Pancreas (tissue), 10 donors: ENCODE results near the gene GRM7. TPM values are rescaled to one million over a fixed set of nuclear protein-coding genes. Genes with fewer than 3 reads are reported as not detected.
A peak's percentile ranks its signal among the peaks of the same experiment; 100 is the strongest.

Source experiments
- ATAC-seq, 4 donors: fragments of 200-7000 bp; cut with Tn5 transposase; one replicate each; pipeline versions ENCODE4 v1.8.0 to v1.9.1; 2020; ENCODE audit warnings: mild to moderate bottlenecking in 4 of 4, moderate library complexity in 4 of 4
- DNase-seq, 6 donors: peaks; one replicate each; pipeline ENCODE4 v3.0.0-alpha.2; 2020
- FAIRE-seq: peaks from 2 replicates; lab custom pipeline; 2012; peaks lifted over from hg19 to GRCh38; lab: Jason Lieb, UNC
- H3K27ac ChIP-seq, 4 donors: fragments of 200-600 bp; sonication (generic); 1 replicate in 3 of 4; 2 replicates in 1 of 4; pipeline versions ENCODE4 v1.5.0 to v1.8.0; 2020
- H3K27me3 ChIP-seq, 4 donors: fragments of 200-600 bp; one replicate each; pipeline ENCODE4 v1.8.0; 2021
- H3K36me3 ChIP-seq, 3 donors: fragments of 200-600 bp; sonication (generic) in 1 of 3; one replicate each; pipeline versions ENCODE4 v1.5.0 to v1.8.0; 2020 to 2021
- H3K4me1 ChIP-seq, 3 donors: fragments of 200-600 bp; one replicate each; pipeline ENCODE4 v1.8.0; 2021
- H3K4me3 ChIP-seq, 4 donors: fragments of 200-600 bp; sonication (generic) in 2 of 4; one replicate each; pipeline versions ENCODE4 v1.5.0 to v1.8.0; 2020 to 2021
- H3K9me3 ChIP-seq, 4 donors: fragments of 200-600 bp; one replicate each; pipeline ENCODE4 v1.8.0; 2021
- WGBS, 2 donors: extraction: QIAGEN DNeasy Blood & Tissue Kit; methylation state at CpG; one replicate each; pipeline ENCODE4 v1.1.7; 2013; 5-methylcytosine and 5-hydroxymethylcytosine counted together
- intact Hi-C, 3 donors: fragments of 100-400 bp; cut with DNase I; formaldehyde crosslinking; loops; one replicate each; pipeline versions ENCODE4 v1.11.1 to v1.14.2; 2022
- polyA plus RNA-seq, 2 donors: library from polyadenylated mRNA; stranded (reverse); fragments of 200-250 nt; gene quantifications; one replicate each; pipeline ENCODE4 v1.2.3, GENCODE V29; 2013
- total RNA-seq, 6 donors: library from RNA; stranded (reverse); fragmentation: NEBNext Ultra II Directional in 4 of 6; extraction: Animal tissue kit (Norgen Biotek cat#: 25700) in 4 of 6; gene quantifications; one replicate each; pipeline versions ENCODE4 v1.2.1 to v1.2.4, GENCODE V29; 2021 to 2023
- TF ChIP-seq, protein P1 (sequence below), 4 donors: fragments of 200-600 bp; sonication (generic) in 3 of 4; IDR thresholded peaks; one replicate each; pipeline versions ENCODE4 v1.5.0 to v1.8.0; 2021; ENCODE audit warnings: antibody characterized with exemption in 4 of 4
- donor health status: healthy with polysubstance abuse.
- donor health status: DM: no; HTN: no; CAD: no; lungs with moderate emphysema.
- donor health status: DM: no; HTN: no; CAD: no.
- donor health status: control.
- donor health status: control.
- donor health status: Bipolar disorder and iron deficiency.
- donor health status: DM: yes; HTN: yes; CAD: no.
- donor health status: DM: no; HTN: no; CAD: no.
- donor health status: DM: no; HTN: no; CAD: no.
- donor health status: DM: yes; HTN: yes; CAD: no.

GRM7 gene
- total and polyA plus RNA-seq, 8 donors, result 0.03 to 0.28 (median 0.18) TPM; not detected in 4

- Histone ChIP-seq H3K4me1 (no peaks in the 10 kb centered on the region), H3K27ac (no peak overlapping the region), H3K36me3 (no peaks in the 10 kb centered on the region), H3K27me3 (no peaks in the 10 kb centered on the region), H3K9me3 (no peaks in the 10 kb centered on the region), H3K4me3 (no peak overlapping the region)
- peak in 1 of 4 donors; percentile 21 for ATAC-seq
- intact Hi-C loops, result no loop called here
- TF ChIP-seq, protein P1, sequence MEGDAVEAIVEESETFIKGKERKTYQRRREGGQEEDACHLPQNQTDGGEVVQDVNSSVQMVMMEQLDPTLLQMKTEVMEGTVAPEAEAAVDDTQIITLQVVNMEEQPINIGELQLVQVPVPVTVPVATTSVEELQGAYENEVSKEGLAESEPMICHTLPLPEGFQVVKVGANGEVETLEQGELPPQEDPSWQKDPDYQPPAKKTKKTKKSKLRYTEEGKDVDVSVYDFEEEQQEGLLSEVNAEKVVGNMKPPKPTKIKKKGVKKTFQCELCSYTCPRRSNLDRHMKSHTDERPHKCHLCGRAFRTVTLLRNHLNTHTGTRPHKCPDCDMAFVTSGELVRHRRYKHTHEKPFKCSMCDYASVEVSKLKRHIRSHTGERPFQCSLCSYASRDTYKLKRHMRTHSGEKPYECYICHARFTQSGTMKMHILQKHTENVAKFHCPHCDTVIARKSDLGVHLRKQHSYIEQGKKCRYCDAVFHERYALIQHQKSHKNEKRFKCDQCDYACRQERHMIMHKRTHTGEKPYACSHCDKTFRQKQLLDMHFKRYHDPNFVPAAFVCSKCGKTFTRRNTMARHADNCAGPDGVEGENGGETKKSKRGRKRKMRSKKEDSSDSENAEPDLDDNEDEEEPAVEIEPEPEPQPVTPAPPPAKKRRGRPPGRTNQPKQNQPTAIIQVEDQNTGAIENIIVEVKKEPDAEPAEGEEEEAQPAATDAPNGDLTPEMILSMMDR (IDR thresholded peaks at IDR 0.05), result no peak
- 50 to 51% methylated on average over 4 of the region's 4 CpGs for WGBS, 2 donors
- DNase-seq, result peak in 4 of 6 donors; percentile 11 to 54 (median 24)
- no peak for FAIRE-seq
Measured at GRCh38 chr3:7630925-7631324, 770.0 kb downstream of the GRM7 start.

DNA sequence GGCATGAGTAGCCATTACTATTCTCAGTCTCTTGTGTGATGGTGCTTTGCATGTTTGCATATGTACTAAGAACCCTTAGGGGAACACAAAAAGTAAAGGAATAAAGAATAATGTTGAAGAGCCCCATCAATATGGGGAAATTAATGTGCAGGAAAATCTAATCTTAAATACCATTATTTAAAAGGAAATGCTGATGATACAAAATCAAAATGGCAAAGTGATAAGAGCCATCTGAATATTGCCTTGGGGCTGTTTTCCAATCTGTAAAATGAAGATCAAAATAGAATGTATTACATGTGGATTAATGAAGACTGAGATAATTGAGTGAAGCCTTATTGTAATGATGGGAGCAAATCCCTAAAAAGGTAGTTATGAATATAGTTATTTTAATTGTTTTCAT is 771.4 kb downstream of the GRM7 start:
- H3K9me3 ChIP-seq, result no peaks in the 10 kb centered on the region
- no peak for ATAC-seq
- TF ChIP-seq, protein P1 (IDR thresholded peaks at IDR 0.05), result no peak
- FAIRE-seq, result no peak
- no peaks in the 10 kb centered on the region for H3K27me3 ChIP-seq
- no peak for DNase-seq
- H3K4me3 ChIP-seq, result no peak overlapping the region
- no peak overlapping the region for H3K27ac ChIP-seq
- H3K4me1 ChIP-seq, result no peaks in the 10 kb centered on the region
- intact Hi-C loops, result no loop called here
- no peaks in the 10 kb centered on the region for H3K36me3 ChIP-seq

- 56 to 57% methylated on average over 5 of the region's 5 CpGs for WGBS, 2 donors
- ATAC-seq, result no peak
- no peak for FAIRE-seq
- no peaks in the 10 kb centered on the region for H3K36me3 ChIP-seq
- intact Hi-C loops, result no loop called here
- DNase-seq, result no peak
- no peak overlapping the region for H3K4me3 ChIP-seq
- no peaks in the 10 kb centered on the region for H3K9me3 ChIP-seq
- TF ChIP-seq, protein P1 (IDR thresholded peaks at IDR 0.05), result no peak
- no peak overlapping the region for H3K27ac ChIP-seq
- no peaks in the 10 kb centered on the region for H3K27me3 ChIP-seq
- peaks cover 0 to 16% (median 12%) of the 10 kb centered on the region in 3 donors for H3K4me1 ChIP-seq
Measured at GRCh38 chr3:7637694-7638093, 776.8 kb downstream of the GRM7 start.

- no peaks in the 10 kb centered on the region for H3K9me3 ChIP-seq
- TF ChIP-seq, protein P1 (IDR thresholded peaks at IDR 0.05), result no peak
- H3K27me3 ChIP-seq, result no peaks in the 10 kb centered on the region
- DNase-seq (no peak), FAIRE-seq (no peak), ATAC-seq (no peak)
- H3K27ac ChIP-seq, result no peak overlapping the region
- H3K36me3 ChIP-seq, result no peaks in the 10 kb centered on the region
- no peak overlapping the region for H3K4me3 ChIP-seq
- peaks cover 0 to 16% (median 12%) of the 10 kb centered on the region in 3 donors for H3K4me1 ChIP-seq
- intact Hi-C loops, result no loop called here
Measured at GRCh38 chr3:7638103-7638502, 777.2 kb downstream of the GRM7 start.

GRCh38 chr3:7640787-7641186 is 779.9 kb downstream of the GRM7 start:
- peaks cover 0 to 16% (median 12%) of the 10 kb centered on the region in 3 donors for H3K4me1 ChIP-seq
- no peaks in the 10 kb centered on the region for H3K27me3 ChIP-seq
- peak overlapping the region in 2 of 4 donors; percentile 10 to 46 for H3K27ac ChIP-seq
- no peaks in the 10 kb centered on the region for H3K9me3 ChIP-seq
- no peaks in the 10 kb centered on the region for H3K36me3 ChIP-seq
- intact Hi-C loops, result no loop called here
- TF ChIP-seq, protein P1 (IDR thresholded peaks at IDR 0.05), result no peak
- H3K4me3 ChIP-seq, result no peak overlapping the region
- DNase-seq, result no peak
- ATAC-seq, result peak; percentile 46 to 96 (median 73)
- no peak for FAIRE-seq
